SU-DHL-6 (cell line): Measurements from ENCODE around the gene MYBPC3.

ENCODE experiments used
- H2AFZ ChIP-seq: fragments of 200-600 bp; sonication (generic); 2 replicates; pipeline ENCODE4 v1.6.1; 2014; ENCODE audit warnings: low read depth, mild to moderate bottlenecking, moderate library complexity, mixed read lengths, antibody characterized with exemption, low read length; ENCODE audit not compliant: severe bottlenecking
- H3F3A ChIP-seq: fragments of 200-600 bp; shearing (Covaris generic); 2 replicates; pipeline ENCODE4 v1.6.0; 2016; ENCODE audit warnings: antibody characterized with exemption, mild to moderate bottlenecking; ENCODE audit not compliant: insufficient read depth
- H3K27ac ChIP-seq: fragments of 200-600 bp; sonication (generic); 2 replicates; pipeline ENCODE4 v1.5.1; 2016; ENCODE audit warnings: low read depth, mild to moderate bottlenecking, low read length, moderate library complexity, mixed read lengths
- H3K27me3 ChIP-seq: fragments of 200-600 bp; sonication (generic), shearing (Covaris generic); 2 replicates; pipeline ENCODE4 v1.6.0; 2014; ENCODE audit warnings: mild to moderate bottlenecking, low read length
- H3K36me3 ChIP-seq: fragments of 200-600 bp; sonication (generic); 2 replicates; pipeline ENCODE4 v1.6.1; 2014; ENCODE audit warnings: mild to moderate bottlenecking, low read length, mixed read lengths
- H3K4me2 ChIP-seq: fragments of 300-600, 200-600 bp; shearing (Covaris generic), sonication (generic); 2 replicates; pipeline ENCODE4 v1.6.0; 2014; ENCODE audit warnings: low read length, low read depth, mild to moderate bottlenecking; ENCODE audit not compliant: poor library complexity, severe bottlenecking
- H3K4me3 ChIP-seq: fragments of 200-600 bp; sonication (generic); 2 replicates; pipeline ENCODE4 v1.5.1; 2014; ENCODE audit warnings: antibody characterized with exemption, low read length, mild to moderate bottlenecking, mixed read lengths; ENCODE audit not compliant: insufficient read depth, poor library complexity, severe bottlenecking
- H3K79me2 ChIP-seq: fragments of 200-600 bp; sonication (generic); 2 replicates; pipeline ENCODE4 v1.6.1; 2014; ENCODE audit warnings: mild to moderate bottlenecking, low read length, moderate library complexity; ENCODE audit not compliant: insufficient read depth
- H3K9ac ChIP-seq: fragments of 200-600 bp; sonication (generic); 2 replicates; pipeline ENCODE4 v1.7.0; 2014; ENCODE audit warnings: mild to moderate bottlenecking, low read length
- H3K9me2 ChIP-seq: fragments of 200-600 bp; sonication (generic); replicated peaks from 2 replicates; pipeline ENCODE4 v1.6.1; 2014; ENCODE audit warnings: low read length; ENCODE audit not compliant: insufficient read depth
- H3K9me3 ChIP-seq: fragments of 200-600 bp; sonication (generic); 2 replicates; pipeline ENCODE4 v1.6.1; 2014; ENCODE audit warnings: low read length, mixed read lengths; ENCODE audit not compliant: insufficient read depth
- H4K20me1 ChIP-seq: fragments of 200-600 bp; sonication (generic); 2 replicates; pipeline ENCODE4 v1.6.1; 2014; ENCODE audit warnings: low read depth, mild to moderate bottlenecking, antibody characterized with exemption, low read length, moderate library complexity, mixed read lengths
- CTCF ChIP-seq: fragments of 200-600 bp; sonication (generic); IDR thresholded peaks from one replicate; pipeline ENCODE4 v1.5.1; 2017; ENCODE audit warnings: antibody characterized with exemption, mild to moderate bottlenecking, low read length, moderate library complexity; ENCODE audit not compliant: insufficient read depth, poor library complexity, severe bottlenecking
- EZH2phosphoT487 ChIP-seq: fragments of 200-600 bp; sonication (generic), shearing (Covaris generic); conservative IDR thresholded peaks from 2 replicates; pipeline ENCODE4 v1.6.1; 2018; ENCODE audit warnings: mild to moderate bottlenecking, antibody characterized with exemption, low read length, moderate library complexity, mixed read lengths

MYBPC3 gene

GRCh38 chr11:47352556-47352955 lies at the start of gene MYBPC3:
MYBPC3 (minus strand) TSS chr11:47352702; CDS start chr11:47352647, 55 bp downstream.
- Histone ChIP-seq H3K36me3 (no peaks in the 10 kb centered on the region), H3K4me2 (no peak within 1 kb of the TSS), H3K9ac (no peak within 1 kb of the TSS), H2AFZ (no peak within 1 kb of the TSS), H3K27ac (no peak within 1 kb of the TSS), H3K4me3 (no peak within 1 kb of the TSS), H3K9me2 (no peaks in the 10 kb centered on the region), H3K79me2 (no peaks in the 10 kb centered on the region), H4K20me1 (no peaks in the 10 kb centered on the region), H3K9me3 (no peaks in the 10 kb centered on the region), H3K27me3 (no peaks in the 10 kb centered on the region), H3F3A (no peaks in the 10 kb centered on the region)
- no peak for TF ChIP-seq EZH2phosphoT487
- TF ChIP-seq CTCF: no peak

GRCh38 chr11:47400768-47401279 lies 48.3 kb upstream of the MYBPC3 start:
- H3F3A ChIP-seq: peaks cover 30% of the 10 kb centered on the region
- H3K27me3 ChIP-seq: no peaks in the 10 kb centered on the region
- no peaks in the 10 kb centered on the region for H3K79me2 ChIP-seq
- peak overlapping the region; percentile 98 for H3K27ac ChIP-seq
- no peak overlapping the region for H2AFZ ChIP-seq
- no peak for TF ChIP-seq EZH2phosphoT487
- no peak for TF ChIP-seq CTCF
- peak overlapping the region; percentile 83 for H3K4me2 ChIP-seq
- H3K36me3 ChIP-seq: no peaks in the 10 kb centered on the region
- no peaks in the 10 kb centered on the region for H3K9me2 ChIP-seq
- peak overlapping the region; percentile 70 for H3K9ac ChIP-seq
- H3K9me3 ChIP-seq: no peaks in the 10 kb centered on the region
- H4K20me1 ChIP-seq: no peaks in the 10 kb centered on the region
- H3K4me3 ChIP-seq: peak overlapping the region; percentile 40

GRCh38 chr11:47399860-47400767 lies 47.6 kb upstream of the MYBPC3 start:
- H3K9me3 ChIP-seq: no peaks in the 10 kb centered on the region
- TF ChIP-seq EZH2phosphoT487 (no peak), CTCF (no peak)
- no peaks in the 10 kb centered on the region for H3K9me2 ChIP-seq
- peak overlapping the region; percentile 94 for H3K4me2 ChIP-seq
- no peaks in the 10 kb centered on the region for H3K27me3 ChIP-seq
- H3K9ac ChIP-seq: peak overlapping the region; percentile 70
- H4K20me1 ChIP-seq: no peaks in the 10 kb centered on the region
- H3F3A ChIP-seq: peaks cover 29% of the 10 kb centered on the region
- H3K27ac ChIP-seq: peak overlapping the region; percentile 98
- peak overlapping the region; percentile 62 for H3K4me3 ChIP-seq
- no peak overlapping the region for H2AFZ ChIP-seq
- no peaks in the 10 kb centered on the region for H3K79me2 ChIP-seq
- no peaks in the 10 kb centered on the region for H3K36me3 ChIP-seq
